GM21447 (cell line): ENCODE data around the gene PRDM16.

Experiments
- ATAC-seq: cut with Tn5 transposase; IDR thresholded peaks from one replicate; pipeline ENCODE4 v1.9.1; 2021; ENCODE audit not compliant: unreplicated experiment

Gene PRDM16

DNA sequence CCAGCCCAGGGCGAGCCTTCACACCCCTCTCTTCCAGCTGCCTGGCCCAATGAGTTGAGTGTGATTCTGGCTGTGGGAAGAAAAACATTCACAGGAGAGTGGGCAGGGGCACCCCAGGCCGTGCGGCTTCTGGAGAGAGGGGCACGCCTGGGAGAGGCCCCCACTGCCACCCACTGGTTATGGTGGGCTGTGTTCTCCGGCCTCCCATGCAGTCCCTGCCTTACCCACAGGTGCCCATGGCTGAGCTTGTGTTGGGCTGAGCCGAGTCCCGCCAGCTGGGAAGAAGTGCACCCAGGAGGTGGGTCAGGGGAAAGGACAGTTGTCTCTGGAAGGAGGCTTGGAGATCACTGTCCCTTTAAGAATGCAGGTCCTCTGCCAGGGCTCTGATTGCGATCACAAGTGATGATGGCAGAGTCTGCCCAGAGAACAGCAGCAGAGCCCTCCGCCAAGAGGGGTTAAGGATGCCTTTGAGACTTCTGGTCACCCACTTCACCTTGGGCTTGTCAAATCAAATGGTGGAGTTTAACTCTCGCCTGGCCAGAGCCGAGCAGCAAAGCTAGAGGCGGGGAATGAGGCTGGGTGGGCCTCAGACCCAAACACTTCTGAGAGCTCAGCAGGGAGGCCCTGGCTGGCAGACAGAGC lies 260.8 kb downstream of the PRDM16 start:
- ATAC-seq: no peak

DNA sequence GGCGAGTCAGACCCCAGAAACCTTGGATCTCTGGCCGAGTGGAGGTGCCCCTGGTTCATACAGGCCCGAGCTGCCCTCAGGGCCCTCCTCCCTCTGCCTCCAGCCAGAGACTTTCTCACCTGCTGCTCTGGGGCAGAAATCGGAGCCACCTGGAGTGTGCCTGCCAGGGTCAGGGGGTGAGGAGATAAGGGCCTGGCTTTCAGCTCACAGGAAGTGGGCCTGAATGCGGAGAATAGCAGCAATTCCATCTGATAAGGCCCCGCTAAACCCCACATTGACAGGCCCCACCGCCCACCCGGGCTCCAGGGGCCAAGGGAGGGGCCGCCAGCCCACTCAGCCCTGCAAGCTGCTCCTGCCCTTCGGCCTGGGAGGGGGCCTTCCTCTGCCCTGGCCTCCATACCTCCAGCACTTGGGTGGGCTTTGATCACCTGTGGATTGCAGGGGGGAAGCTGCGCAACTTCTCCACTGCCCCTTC lies 261.8 kb downstream of the PRDM16 start:
- no peak for ATAC-seq

DNA sequence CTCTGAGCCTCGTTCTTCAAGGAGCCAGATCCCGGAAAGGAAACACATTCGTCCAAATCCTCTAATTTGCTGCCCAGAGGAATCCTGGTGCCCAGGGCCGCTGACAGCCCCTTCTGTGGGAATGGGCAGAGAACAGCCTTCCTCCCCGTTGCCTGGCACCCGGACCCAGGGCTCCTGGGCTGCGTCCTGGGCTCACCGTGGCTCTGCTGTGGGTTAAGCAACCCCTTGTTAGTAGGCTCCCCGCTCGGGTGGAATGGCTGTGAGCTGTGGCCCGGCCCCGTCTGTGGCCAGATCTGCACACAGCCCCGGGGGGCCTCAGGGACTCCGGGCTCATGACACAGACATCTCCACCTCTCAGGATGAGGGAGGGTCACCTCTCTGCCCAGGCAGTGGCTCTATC lies 262.6 kb downstream of the PRDM16 start:
- ATAC-seq: no peak

DNA sequence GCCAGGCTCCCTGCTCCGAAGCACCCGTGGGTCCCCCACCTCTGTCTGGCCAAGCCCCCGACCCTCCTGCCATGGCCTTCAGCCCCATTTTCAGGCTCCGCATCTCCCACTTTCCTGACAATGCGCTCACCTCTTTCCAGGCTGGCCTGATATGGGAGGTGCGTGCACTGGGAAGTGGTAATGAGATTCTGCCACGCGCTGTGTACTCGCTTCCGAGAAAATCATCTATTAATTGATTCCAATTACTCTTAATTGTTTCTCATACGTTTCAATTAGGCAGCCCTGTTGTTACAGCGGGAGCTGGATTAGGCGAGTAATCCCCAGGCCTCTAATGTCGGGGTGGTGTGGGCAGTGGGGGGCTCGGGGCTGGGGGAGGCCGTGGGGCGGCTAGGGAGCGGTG lies 263.0 kb downstream of the PRDM16 start:
- ATAC-seq: no peak

DNA sequence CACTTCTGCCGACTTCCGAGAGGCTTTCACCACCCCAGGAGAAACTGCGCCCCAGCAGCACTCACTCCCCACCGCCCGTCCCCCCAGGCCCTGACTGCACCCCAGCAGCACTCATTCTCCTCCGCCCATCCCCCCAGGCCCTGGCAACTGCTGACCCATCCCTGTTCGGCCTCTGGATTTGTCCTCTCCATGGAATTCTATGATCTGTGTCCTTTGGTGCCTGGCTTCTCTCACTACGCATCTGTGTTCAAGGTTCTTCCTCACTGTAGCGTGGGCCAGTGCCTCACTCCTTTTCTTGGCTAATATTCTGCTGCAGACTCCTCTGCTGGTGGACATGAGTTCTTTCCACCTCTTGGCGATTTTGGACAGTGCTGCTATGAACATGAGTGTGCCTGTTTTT lies 263.7 kb downstream of the PRDM16 start:
- no peak for ATAC-seq

DNA sequence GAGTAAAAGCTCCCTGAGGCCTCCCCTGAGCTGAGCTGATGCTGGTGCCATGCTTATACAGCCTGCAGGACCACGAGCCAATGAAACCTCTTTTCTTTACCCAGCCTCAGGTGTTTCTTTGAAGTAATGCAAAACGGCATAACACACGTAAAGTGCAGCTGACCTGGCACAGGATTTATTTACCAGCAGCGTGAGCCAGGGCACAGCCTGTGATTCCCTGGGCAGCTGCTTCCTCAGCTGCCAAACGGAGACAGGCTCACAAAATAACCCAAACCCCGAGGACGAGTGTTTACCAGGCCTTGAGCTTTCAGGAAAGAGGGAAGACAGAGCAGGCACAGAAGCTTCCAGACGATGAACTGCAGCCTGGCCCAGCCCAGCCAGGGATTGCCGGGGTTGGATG lies 264.9 kb downstream of the PRDM16 start:
- no peak for ATAC-seq

DNA sequence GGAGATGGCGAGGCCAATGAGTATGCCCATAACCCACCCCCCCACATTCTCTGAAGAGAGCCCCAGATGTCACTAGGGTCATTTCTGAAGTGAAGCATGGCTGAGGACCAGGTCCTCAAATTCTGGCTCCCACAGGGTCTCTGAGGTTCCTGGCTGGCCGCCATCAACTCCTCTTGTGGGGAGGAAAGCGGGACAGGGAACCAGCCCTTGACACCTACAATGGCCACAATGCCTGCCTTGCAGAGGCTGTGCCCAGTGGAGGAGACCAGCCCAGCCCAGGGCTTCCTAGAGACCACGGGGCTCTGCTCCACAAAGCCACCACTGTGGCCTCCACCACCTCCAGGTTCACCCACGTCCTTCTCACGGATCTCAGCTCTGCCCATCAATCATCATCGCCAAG lies 265.4 kb downstream of the PRDM16 start:
- ATAC-seq: no peak

DNA sequence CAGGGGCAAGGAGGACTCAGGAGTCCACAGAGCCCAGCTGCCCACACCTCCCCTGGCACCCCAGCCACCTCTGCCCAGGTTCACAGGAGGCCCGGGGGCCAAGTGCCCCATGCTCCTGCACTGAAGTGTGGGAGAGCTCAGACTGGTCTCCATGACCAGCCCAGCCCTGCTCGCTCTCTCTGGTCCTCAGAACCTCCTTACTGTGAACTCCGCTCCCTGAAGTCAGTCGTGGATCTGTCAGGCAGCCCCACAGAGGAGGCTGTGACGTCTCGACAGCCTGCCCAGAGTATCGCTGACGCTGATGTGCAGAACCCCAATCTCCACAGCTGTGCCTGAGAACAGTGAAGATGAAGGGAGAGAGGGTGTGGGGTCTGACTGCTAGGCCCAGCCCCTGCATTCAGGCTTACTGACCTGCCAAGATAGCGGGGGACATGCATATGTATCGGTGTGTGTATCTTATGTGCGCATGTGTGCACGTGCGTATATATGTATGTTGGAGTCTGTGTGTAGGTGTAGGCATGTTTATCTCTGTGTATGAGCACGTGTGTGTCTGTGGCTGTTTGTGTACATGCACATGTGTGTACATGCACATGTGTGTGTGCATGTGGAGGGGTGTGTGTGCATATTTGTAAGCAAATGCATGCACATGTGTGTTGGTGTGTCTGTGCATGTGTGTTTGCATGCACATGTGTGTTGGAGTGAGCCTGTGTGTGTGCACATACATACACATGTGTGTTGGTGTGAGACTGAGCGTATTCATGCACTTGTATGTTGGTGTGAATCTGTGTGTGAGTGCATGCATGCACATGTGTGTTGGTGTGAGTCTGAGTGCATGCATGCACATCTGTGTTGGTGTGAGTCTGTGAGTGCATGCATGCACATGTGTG lies 267.0 kb downstream of the PRDM16 start:
- ATAC-seq: no peak

DNA sequence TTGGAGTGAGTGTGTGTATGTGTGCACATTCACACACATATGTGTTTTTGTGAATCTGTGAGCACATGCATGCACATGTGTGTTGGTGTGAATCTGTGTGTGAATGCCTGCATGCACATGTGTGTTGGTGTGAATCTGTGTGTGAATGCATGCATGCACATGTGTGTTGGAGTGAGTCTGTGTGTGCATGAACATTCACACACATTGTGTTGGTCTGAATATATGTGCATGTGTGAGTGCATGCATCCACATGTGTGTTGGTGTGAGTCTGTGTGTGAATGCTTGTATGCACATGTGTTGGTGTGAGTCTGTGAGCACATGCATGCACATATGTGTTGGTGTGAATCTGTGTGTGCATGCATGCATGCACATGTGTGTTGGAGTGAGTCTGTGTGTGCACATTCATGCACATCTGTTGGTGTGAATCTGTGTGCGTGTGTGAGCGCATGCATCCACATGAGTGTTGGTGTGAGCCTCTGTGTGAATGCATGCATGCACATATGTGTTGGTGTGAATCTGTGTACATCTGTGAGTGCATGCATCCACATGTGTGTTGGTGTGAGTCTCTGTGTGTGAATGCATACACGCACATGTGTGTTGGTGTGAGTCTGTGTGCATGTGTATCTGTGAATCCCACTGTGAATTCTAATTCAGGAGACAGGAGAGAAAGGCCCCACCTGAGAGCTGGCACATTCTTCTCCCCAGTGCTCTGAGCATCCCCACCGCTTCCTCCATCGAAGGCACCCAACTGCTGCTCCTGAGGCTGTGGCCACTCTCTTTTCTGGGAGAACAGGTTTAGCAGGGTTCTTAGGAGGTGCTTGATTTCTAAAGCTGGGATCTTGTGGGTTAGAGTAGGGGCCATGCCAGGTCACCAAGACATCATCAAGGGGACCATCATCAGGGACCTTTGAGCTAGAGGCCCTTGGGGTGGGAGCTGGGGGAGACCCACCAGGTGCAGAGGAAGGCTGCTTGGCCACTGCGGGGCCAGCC lies 267.9 kb downstream of the PRDM16 start:
- no peak for ATAC-seq

DNA sequence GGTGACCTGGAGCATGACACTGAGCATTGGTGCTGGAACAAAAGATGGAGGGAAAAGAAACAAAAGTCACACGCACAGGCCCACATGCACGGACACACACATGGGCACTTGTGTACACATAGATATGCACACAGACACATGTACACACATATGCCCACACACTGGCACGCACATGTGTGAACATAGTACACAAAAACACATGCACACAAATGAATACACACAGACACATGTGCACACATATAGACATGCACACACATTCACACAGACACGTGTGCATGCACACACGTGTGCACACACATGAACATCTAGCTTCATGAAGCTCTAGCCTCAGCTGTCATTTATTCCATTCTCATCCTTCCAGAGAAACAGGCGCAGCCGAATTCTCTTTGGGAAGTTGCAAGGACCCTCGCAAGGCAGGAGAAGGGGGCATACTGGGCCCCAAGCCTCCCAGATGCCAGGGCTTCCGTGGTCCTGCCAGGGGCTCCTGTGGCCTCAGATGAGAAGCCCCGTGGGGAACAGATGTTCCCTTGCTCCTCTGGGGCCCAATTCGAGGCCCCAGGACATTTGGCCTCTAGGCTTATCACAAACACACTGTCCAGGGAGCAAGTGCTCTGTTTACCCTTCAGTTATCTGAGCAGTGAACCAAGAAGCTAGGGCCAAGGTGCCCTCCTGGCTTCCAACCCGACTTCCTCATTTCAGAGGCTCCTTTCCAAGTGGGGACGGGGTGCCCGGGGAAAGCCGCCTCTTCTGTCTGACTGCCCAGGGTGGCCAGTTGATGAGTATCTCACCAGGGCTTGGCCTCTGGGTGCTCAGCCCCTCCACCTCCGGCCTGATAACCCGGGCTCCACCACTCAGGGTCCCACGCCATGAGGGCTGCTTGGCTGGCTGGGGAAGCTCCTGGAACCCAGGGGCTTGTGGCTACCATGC lies 269.1 kb downstream of the PRDM16 start:
- ATAC-seq: no peak

DNA sequence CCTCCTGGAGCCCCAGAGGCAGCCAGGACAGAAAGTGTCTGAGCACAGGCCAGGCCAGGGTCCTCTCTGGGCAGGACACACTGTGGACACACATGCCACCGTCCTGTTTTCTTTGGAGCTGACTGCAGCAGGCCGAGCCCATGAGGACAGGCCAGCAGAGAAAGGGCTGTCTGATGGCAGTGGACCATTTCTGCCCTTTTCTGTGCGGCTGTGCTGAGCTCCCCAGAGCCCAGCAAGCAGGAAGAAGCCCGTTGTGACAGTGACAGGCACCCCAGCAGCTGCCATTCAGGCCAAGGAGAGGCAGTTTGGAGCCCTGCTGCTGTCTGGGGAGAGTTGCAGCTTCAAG lies 269.7 kb downstream of the PRDM16 start:
- ATAC-seq: no peak

DNA sequence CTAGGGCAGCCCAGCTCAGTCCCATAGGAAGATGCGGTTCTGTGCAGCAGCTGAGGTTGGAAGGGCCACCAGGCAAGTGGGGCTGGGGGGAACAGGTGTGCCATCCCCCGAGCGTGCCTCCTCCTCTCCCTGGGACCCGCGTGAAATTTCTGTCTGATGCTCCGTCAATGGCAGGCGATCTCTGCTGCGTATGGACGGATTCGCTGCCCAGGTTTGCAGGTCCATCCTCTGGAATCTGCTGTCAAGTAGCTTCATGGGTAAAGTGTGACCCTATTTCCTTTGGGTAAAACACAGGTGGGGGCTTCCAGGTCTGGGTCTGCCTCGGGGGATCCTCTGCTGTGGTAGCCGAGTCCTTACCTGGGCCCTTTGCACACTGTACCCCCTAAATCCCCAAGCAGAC lies 270.9 kb downstream of the PRDM16 start:
- ATAC-seq: no peak

DNA sequence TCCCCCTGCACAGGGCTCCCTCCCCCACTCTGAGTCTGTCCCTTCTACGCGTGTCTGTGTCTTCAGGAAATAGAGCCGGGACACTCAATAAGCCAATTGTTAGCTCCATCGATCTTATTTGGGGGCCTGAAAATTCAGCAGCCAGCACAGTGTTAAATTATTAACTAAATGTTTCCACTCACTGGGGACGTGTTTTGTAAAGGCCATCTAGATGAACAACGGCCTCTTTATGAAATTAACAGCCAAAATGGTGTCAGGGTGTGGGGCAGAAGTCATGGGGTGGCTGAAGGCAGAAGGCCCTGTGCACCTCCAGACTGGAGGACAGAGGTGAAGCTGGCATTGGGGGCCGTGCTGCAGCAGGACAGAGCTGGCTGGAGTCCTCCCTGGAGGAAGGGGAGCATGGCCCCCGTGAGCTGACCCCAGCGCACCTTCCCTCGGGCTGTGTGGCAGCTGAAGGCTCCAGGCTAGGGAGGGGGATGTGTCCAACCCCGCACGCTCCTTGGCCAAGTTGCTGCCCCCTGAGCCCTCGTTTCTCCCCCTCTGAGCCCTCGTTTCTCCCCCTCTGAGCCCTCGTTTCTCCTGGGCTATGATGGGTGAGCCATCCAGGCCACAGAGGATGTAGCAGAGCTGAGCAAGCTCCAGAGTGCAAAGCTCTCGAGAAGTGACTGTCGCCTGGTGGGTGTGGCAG lies 271.7 kb downstream of the PRDM16 start:
- no peak for ATAC-seq

DNA sequence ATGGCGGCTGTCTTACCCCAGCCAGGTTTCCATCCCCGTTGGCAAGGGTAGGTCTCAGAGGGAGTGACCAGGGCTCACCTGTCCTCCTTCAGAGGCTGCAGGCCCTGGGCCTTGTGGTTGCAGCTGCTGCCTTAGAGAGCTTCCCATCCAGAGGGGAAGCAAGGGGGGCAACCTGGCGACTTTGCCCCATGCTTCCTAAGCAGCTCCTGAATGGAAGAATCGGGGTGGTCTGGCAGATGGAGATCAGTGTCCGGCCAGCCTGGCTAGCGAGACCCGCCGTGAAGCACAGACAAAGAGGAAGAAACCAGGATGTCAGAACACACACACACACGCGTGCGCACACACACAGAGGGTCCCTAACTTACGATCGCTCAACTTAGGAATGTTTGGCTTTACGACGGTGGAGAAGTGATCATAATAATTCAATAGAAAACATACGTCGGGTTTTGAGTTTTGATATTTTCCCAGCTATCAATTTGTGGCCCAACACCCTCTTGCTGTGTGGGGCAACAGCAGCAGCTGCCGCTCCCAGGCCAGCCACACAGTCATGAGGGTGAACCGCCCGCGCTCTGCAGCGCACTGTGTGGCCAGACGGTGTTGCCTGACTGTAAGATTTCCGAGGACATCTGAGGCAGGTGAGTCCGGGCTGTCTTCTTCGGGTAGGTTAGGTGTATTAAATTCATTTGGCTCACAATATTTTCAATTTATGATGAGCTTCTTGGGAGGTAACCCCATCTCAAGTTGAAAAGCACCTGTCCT lies 272.4 kb downstream of the PRDM16 start:
- ATAC-seq: no peak

DNA sequence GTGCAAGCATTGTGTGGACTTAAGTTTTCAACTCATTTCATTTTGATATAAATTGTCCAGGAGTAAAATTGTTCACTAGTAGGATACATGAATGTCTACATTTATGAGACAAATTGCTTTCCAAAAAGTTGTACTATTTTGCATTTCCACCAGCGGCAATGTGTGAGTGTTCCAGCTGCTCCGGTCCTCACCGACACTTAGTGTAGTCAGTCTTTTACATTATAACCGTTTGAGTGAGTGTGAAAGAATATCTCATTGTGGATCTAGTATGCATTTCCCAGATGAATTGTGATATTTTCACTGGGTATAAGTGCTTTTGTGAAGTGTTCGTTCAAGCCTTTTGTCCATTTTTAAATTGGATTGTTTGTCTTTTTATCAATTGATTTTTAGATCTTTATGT lies 274.0 kb downstream of the PRDM16 start:
- no peak for ATAC-seq

DNA sequence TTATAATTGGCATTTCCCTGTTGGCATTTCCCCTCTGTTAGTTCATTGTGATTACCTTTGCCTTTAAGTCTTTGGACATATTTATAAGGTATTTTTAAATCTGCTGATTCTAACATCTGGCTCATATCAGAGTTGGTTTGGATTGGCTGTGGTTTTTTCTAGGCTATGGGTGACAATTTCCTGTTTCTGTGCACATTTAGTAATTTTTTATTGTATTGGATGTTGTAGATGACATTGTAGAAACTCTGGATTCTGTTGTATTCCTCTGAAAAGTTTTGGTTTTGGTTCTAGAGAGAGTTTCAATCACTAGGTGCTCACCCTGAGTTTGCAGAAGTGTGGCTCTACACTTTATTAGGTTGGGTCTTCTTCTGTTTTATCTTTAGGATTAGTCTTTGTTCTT lies 275.4 kb downstream of the PRDM16 start:
- ATAC-seq: no peak

DNA sequence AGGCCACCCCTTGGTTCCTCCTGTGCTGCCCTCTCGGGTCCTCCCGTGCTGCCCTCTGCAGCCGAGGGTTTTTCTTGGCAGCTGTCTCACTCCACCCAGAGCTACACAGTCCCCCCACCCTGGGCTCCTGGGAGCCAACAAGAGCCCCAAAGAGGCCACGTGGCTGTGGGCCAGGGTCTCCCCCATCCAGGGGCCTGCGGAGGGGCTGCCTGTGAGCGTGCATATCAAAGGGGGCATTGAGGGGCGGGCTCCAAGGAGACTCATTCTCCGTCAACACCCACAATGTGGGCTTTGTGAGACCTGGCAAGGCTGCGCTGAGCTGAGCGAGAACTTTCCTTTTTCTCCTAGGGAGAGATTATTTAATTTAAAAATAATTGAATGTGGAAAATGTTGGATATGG lies 276.8 kb downstream of the PRDM16 start:
- no peak for ATAC-seq

DNA sequence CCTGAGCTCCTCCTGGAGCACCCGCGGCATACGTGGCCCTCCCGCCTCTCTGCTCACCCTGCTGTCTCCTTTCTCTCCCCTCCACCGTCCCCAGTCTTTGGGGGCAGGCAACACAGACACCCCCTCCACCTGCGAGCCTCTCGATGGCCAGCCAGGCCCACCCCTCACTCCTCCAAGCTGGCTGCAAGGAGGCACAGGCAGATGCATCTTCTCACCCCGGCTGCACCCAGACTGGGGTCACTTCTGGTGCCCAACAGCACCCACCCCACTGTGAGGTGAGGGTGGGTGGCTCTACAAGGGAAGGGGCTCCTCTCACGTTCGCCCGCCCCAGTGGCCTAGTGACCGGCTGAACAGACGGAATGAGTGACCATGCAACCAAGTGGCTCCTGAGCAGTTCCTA lies 277.5 kb downstream of the PRDM16 start:
- no peak for ATAC-seq
